IPS-20b (cell line): Measurements from ENCODE around the gene TPRN.

Experiments
- H3K27ac ChIP-seq: one replicate; pipeline ENCODE4 v1.5.1; 2013; ENCODE audit warnings: low read length
- H3K27me3 ChIP-seq: 2 replicates; pipeline ENCODE4 v1.6.1; 2013; ENCODE audit warnings: mild to moderate bottlenecking, low read length, inconsistent platforms; ENCODE audit not compliant: insufficient read depth
- H3K36me3 ChIP-seq: 2 replicates; pipeline ENCODE4 v1.6.1; 2013; ENCODE audit warnings: low read depth, mild to moderate bottlenecking, inconsistent platforms, low read length, moderate library complexity; ENCODE audit not compliant: insufficient read depth
- H3K4me1 ChIP-seq: 2 replicates; pipeline ENCODE4 v1.6.1; 2013; ENCODE audit warnings: mild to moderate bottlenecking, control low read depth, inconsistent platforms, low read length, moderate library complexity; ENCODE audit not compliant: insufficient read depth
- H3K4me3 ChIP-seq: 2 replicates; pipeline ENCODE4 v1.5.1; 2013; ENCODE audit warnings: mild to moderate bottlenecking, low read length, inconsistent platforms
- H3K9ac ChIP-seq: 2 replicates; pipeline ENCODE4 v1.6.1; 2013; ENCODE audit warnings: low read depth, mild to moderate bottlenecking, inconsistent platforms, low read length, moderate library complexity
- H3K9me3 ChIP-seq: 2 replicates; pipeline ENCODE4 v1.6.1; 2013; ENCODE audit warnings: mild to moderate bottlenecking, low read depth, low read length, inconsistent platforms; ENCODE audit not compliant: insufficient read depth

The TPRN gene

DNA sequence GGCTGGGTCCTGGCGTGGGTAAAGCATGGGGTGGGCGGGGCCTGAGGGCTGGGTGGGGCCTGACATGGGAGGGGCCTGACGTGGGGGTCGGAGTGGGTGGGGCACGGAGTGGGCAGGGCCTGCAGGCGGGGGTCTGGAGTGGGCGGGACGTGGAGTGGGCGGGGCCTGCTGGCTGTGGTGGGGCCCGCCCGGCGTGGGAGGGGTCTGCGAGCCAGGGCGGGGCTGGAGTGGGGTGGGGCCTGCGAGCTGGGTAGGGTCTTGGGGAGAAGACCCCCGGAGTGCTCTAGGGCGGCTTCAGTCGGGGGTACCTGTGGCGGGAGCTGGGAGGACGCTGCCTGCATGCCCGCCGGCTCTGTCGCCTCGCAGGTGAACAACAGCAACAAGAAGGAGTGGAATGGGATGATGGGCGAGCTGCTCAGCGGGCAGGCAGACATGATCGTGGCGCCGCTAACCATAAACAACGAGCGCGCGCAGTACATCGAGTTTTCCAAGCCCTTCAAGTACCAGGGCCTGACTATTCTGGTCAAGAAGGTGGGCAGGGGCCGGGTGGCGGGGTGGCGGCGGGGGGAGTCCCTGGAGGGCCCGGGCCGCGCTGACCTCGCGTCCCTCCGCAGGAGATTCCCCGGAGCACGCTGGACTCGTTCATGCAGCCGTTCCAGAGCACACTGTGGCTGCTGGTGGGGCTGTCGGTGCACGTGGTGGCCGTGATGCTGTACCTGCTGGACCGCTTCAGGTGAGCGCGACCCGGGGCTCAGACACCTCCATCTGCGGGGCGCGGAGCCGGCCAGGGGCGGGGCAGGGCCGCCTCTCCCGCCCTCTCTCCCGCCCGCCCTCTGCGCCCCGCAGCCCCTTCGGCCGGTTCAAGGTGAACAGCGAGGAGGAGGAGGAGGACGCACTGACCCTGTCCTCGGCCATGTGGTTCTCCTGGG, 38.7 kb downstream of the TPRN start:
- Histone ChIP-seq H3K4me3 (peak overlapping the region; percentile 43; the same call in 1 of the 2 replicates), H3K36me3 (no peaks in the 10 kb centered on the region), H3K27me3 (peaks cover 99% of the 10 kb centered on the region), H3K9ac (no peak overlapping the region), H3K9me3 (no peaks in the 10 kb centered on the region), H3K4me1 (no peaks in the 10 kb centered on the region), H3K27ac (no peak overlapping the region)

DNA sequence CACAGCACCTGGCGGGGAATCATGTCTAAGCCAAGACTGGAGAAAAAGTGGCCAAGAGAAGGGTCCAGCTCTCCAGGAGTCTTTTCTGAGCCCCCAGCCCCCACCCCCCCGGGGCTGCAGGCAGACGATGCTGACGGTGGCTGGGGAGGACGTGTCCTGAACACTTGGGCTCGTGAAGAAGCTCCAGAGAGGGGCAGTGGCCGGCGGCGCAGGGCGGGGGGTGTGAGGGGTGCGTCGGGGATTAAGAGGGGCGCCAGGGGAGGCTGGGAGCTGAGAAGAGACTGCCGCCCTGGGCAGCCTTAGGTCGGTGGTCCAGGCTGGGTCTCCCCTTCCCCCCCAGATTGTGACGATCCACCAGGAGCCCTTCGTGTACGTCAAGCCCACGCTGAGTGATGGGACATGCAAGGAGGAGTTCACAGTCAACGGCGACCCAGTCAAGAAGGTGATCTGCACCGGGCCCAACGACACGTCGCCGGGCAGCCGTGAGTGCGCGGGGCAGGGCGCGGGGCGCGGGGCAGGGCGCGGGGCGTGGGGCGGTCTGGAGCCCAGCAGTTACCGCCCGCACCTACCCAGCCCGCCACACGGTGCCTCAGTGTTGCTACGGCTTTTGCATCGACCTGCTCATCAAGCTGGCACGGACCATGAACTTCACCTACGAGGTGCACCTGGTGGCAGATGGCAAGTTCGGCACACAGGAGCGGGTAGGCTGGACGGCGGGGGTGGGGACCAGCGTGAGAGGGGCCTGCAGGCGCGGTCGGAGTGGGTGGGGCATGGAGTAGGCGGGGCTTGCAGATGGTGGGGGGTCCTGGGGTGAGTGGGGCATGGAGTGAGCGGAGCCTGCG, 39.6 kb downstream of the TPRN start:
- Histone ChIP-seq H3K36me3 (no peaks in the 10 kb centered on the region), H3K4me3 (no peak overlapping the region), H3K9me3 (no peaks in the 10 kb centered on the region), H3K4me1 (no peaks in the 10 kb centered on the region), H3K27ac (no peak overlapping the region), H3K9ac (no peak overlapping the region), H3K27me3 (peaks cover 99% of the 10 kb centered on the region)

- Histone ChIP-seq H3K4me3 (no peak overlapping the region), H3K4me1 (no peaks in the 10 kb centered on the region), H3K9me3 (no peaks in the 10 kb centered on the region), H3K36me3 (no peaks in the 10 kb centered on the region), H3K27me3 (peaks cover 99% of the 10 kb centered on the region), H3K27ac (no peak overlapping the region), H3K9ac (no peak overlapping the region)
These were observed 40.5 kb downstream of the TPRN start for GRCh38 chr9:137160054-137160425.

- Histone ChIP-seq H3K4me3 (no peak overlapping the region), H3K4me1 (no peaks in the 10 kb centered on the region), H3K36me3 (no peaks in the 10 kb centered on the region), H3K27me3 (peaks cover 99% of the 10 kb centered on the region), H3K9ac (no peak overlapping the region), H3K27ac (no peak overlapping the region), H3K9me3 (no peaks in the 10 kb centered on the region)
These were observed 41.2 kb downstream of the TPRN start for GRCh38 chr9:137159105-137160053.

DNA sequence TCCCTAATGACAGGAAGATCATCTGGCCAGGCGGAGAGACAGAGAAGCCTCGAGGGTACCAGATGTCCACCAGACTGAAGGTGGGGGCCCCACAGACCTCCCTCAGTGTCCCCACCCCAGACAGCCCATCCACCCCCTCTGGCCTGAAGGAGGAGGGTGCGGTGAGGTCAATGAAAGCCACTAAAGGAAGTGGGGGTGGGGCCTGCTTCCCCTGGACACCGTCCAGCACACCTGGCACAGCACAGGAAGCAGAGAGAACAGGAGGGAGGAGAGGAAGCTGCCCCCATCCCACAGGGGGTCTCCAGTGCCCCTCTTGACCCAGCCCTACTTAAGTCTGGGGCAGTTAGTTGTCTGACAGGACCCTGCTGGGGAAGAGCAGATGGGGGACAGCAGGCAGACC, 41.9 kb downstream of the TPRN start:
- H3K4me3 ChIP-seq, result no peak overlapping the region
- H3K9ac ChIP-seq, result no peak overlapping the region
- H3K4me1 ChIP-seq, result no peaks in the 10 kb centered on the region
- no peaks in the 10 kb centered on the region for H3K36me3 ChIP-seq
- peaks cover 92% of the 10 kb centered on the region for H3K27me3 ChIP-seq
- no peaks in the 10 kb centered on the region for H3K9me3 ChIP-seq
- H3K27ac ChIP-seq, result no peak overlapping the region

- peaks cover 4% of the 10 kb centered on the region for H3K9me3 ChIP-seq
- no peak overlapping the region for H3K4me3 ChIP-seq
- H3K36me3 ChIP-seq, result no peaks in the 10 kb centered on the region
- no peaks in the 10 kb centered on the region for H3K4me1 ChIP-seq
- H3K27me3 ChIP-seq, result peaks cover 84% of the 10 kb centered on the region
- no peak overlapping the region for H3K27ac ChIP-seq
- no peak overlapping the region for H3K9ac ChIP-seq
These were observed 42.7 kb downstream of the TPRN start for GRCh38 chr9:137157618-137158415.

GRCh38 chr9:137156567-137157375, 43.8 kb downstream of the TPRN start:
- H3K4me1 ChIP-seq, result no peaks in the 10 kb centered on the region
- H3K27me3 ChIP-seq, result peaks cover 74% of the 10 kb centered on the region
- H3K9me3 ChIP-seq, result peaks cover 4% of the 10 kb centered on the region
- no peak overlapping the region for H3K27ac ChIP-seq
- H3K36me3 ChIP-seq, result no peaks in the 10 kb centered on the region
- peak overlapping the region; percentile 52; the same call in 1 of the 2 replicates for H3K4me3 ChIP-seq
- H3K9ac ChIP-seq, result no peak overlapping the region

GRCh38 chr9:137152844-137153405, 47.6 kb downstream of the TPRN start:
- Histone ChIP-seq H3K4me1 (no peaks in the 10 kb centered on the region), H3K36me3 (no peaks in the 10 kb centered on the region), H3K27me3 (peaks cover 47% of the 10 kb centered on the region), H3K9ac (no peak overlapping the region), H3K9me3 (peaks cover 4% of the 10 kb centered on the region), H3K27ac (no peak overlapping the region), H3K4me3 (no peak overlapping the region)

DNA sequence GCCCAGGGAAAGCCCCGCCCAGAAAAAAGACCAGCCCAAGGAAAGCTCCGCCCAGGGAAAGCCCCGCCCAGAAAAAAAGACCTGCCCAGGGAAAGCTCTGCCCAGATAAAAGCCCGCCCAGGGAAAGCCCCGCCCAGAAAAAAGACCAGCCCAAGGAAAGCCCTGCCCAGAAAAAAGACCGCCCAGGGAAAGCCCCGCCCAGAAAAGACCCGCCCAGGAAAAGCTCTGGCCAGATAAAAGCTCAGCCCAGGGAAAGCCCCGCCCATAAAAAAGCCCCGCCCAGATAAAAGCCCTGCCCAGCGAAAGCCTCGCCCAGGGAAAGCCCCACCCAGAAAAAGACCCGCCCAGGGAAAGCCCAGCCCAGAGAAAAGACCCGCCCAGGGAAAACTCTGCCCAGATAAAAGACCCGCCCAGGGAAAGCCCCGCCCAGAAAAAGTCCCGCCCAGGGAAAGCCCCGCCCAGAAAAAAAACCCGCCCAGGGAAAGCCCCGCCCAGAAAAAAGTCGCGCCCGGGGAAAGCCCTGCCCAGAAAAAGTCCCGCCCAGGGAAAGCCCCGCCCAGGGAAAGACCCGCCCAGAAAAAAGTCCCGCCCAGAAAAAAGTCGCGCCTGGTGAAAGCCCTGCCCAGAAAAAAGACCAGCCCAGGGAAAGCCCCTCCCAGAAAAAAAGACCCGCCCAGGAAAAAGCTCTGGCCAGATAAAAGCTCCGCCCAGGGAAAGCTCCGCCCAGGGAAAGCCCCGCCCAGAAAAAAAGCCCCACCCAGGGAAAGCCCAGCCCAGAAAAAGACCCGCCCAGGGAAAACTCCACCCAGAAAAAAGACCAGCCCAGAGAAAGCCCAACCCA, 49.7 kb downstream of the TPRN start:
- peaks cover 4% of the 10 kb centered on the region for H3K9me3 ChIP-seq

More for the DNA sequence above, 49.7 kb downstream of the TPRN start:
- H3K36me3 ChIP-seq, result no peaks in the 10 kb centered on the region
- H3K4me1 ChIP-seq, result no peaks in the 10 kb centered on the region
- H3K9ac ChIP-seq, result no peak overlapping the region
- no peak overlapping the region for H3K27ac ChIP-seq
- H3K4me3 ChIP-seq, result no peak overlapping the region
- peaks cover 40% of the 10 kb centered on the region for H3K27me3 ChIP-seq
